Measurements from ENCODE around the gene CRY1.

DNA sequence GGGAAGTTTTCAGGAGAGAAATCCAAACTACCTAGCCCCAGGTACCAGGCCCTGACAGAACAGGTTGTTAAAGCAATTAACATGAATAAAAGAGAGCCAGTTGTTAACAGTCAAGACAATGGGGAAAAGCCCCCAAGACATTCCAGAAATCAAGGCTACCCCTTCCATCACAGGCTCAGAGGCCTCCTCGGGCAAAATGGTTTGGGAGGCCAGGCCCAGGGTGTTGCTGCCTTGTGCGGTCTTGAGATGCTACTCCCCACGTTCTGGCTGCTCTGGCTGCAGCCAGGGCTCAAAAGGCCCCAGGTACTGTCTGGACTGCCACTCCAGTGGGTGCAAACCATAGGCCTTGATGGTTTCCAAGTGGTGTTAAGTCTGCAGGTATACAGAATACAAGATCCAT lies 7.0 kb downstream of the CRY1 start:
- TF ChIP-seq, protein P1, sequence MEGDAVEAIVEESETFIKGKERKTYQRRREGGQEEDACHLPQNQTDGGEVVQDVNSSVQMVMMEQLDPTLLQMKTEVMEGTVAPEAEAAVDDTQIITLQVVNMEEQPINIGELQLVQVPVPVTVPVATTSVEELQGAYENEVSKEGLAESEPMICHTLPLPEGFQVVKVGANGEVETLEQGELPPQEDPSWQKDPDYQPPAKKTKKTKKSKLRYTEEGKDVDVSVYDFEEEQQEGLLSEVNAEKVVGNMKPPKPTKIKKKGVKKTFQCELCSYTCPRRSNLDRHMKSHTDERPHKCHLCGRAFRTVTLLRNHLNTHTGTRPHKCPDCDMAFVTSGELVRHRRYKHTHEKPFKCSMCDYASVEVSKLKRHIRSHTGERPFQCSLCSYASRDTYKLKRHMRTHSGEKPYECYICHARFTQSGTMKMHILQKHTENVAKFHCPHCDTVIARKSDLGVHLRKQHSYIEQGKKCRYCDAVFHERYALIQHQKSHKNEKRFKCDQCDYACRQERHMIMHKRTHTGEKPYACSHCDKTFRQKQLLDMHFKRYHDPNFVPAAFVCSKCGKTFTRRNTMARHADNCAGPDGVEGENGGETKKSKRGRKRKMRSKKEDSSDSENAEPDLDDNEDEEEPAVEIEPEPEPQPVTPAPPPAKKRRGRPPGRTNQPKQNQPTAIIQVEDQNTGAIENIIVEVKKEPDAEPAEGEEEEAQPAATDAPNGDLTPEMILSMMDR (optimal IDR thresholded peaks at IDR 0.05 in 1 of 3, IDR thresholded peaks at IDR 0.05 in 1 of 3, conservative IDR thresholded peaks at IDR 0.05 in 1 of 3; ENCODE audit: extremely low read depth in 1 of 3, insufficient read depth in 2 of 3, low read length in 3 of 3), result no peak
- TF ChIP-seq EZH2 (IDR thresholded peaks at IDR 0.05; ENCODE audit: low read length), result no peak
